ENCODE measurements around the gene FHOD3. TPM values are rescaled to one million over a fixed set of nuclear protein-coding genes. Genes with fewer than 3 reads are reported as not detected.
"Not testable (repeated sequence)": the region's sequence is repeated elsewhere in the genome, so short reads cannot be mapped to it uniquely, and the experiment has no call there.

Gene FHOD3
- total RNA-seq, 2 experiments from 2014 or later, result not detected

- Mint-ChIP-seq H3K9me3 (no peaks in the 10 kb centered on the region), H3K27ac (no peak overlapping the region), H3K4me3 (no peak overlapping the region), H3K27me3 (peaks cover 9% of the 10 kb centered on the region), H3K36me3 (no peaks in the 10 kb centered on the region), H3K4me1 (no peaks in the 10 kb centered on the region)
- no peak for DNase-seq
Observed at GRCh38 chr18:36714476-36714875, 417.0 kb downstream of the FHOD3 start.

GRCh38 chr18:36717422-36718110, 420.1 kb downstream of the FHOD3 start:
- H3K4me3 Mint-ChIP-seq, result no peak overlapping the region
- no peaks in the 10 kb centered on the region for H3K9me3 Mint-ChIP-seq
- peaks cover 10% of the 10 kb centered on the region for H3K27me3 Mint-ChIP-seq
- H3K4me1 Mint-ChIP-seq, result no peaks in the 10 kb centered on the region
- DNase-seq, result no peak
- H3K36me3 Mint-ChIP-seq, result no peaks in the 10 kb centered on the region
- no peak overlapping the region for H3K27ac Mint-ChIP-seq

- Mint-ChIP-seq H3K4me3 (no peak overlapping the region), H3K4me1 (no peaks in the 10 kb centered on the region), H3K36me3 (no peaks in the 10 kb centered on the region), H3K9me3 (no peaks in the 10 kb centered on the region), H3K27me3 (peaks cover 5% of the 10 kb centered on the region), H3K27ac (no peak overlapping the region)
- no peak for DNase-seq
Observed at GRCh38 chr18:36718705-36719328, 421.3 kb downstream of the FHOD3 start.

- no peaks in the 10 kb centered on the region for H3K4me1 Mint-ChIP-seq
- H3K27me3 Mint-ChIP-seq, result peaks cover 8% of the 10 kb centered on the region
- no peak for DNase-seq
- H3K36me3 Mint-ChIP-seq, result no peaks in the 10 kb centered on the region
- no peak overlapping the region for H3K4me3 Mint-ChIP-seq
- no peak overlapping the region for H3K27ac Mint-ChIP-seq
- no peaks in the 10 kb centered on the region for H3K9me3 Mint-ChIP-seq
Observed at GRCh38 chr18:36719630-36720029, 422.1 kb downstream of the FHOD3 start.

- H3K4me1 Mint-ChIP-seq, H3K27me3 Mint-ChIP-seq, H3K27ac Mint-ChIP-seq, H3K9me3 Mint-ChIP-seq, H3K36me3 Mint-ChIP-seq, DNase-seq, H3K4me3 Mint-ChIP-seq: not testable (repeated sequence)
Observed at GRCh38 chr18:36721351-36721750, 423.8 kb downstream of the FHOD3 start.

- no peaks in the 10 kb centered on the region for H3K9me3 Mint-ChIP-seq
- no peak overlapping the region for H3K27ac Mint-ChIP-seq
- no peaks in the 10 kb centered on the region for H3K4me1 Mint-ChIP-seq
- H3K36me3 Mint-ChIP-seq, result no peaks in the 10 kb centered on the region
- DNase-seq, result no peak
- peaks cover 8% of the 10 kb centered on the region for H3K27me3 Mint-ChIP-seq
- no peak overlapping the region for H3K4me3 Mint-ChIP-seq
Observed at GRCh38 chr18:36724169-36724568, 426.7 kb downstream of the FHOD3 start.

GRCh38 chr18:36724591-36725001, 427.1 kb downstream of the FHOD3 start:
- Mint-ChIP-seq H3K4me1 (no peaks in the 10 kb centered on the region), H3K27ac (no peak overlapping the region), H3K4me3 (no peak overlapping the region), H3K36me3 (no peaks in the 10 kb centered on the region), H3K27me3 (peaks cover 8% of the 10 kb centered on the region), H3K9me3 (no peaks in the 10 kb centered on the region)
- DNase-seq, result no peak

GRCh38 chr18:36728345-36728744, 430.8 kb downstream of the FHOD3 start:
- no peaks in the 10 kb centered on the region for H3K4me1 Mint-ChIP-seq

GRCh38 chr18:36729197-36729596, 431.7 kb downstream of the FHOD3 start:
- H3K27me3 Mint-ChIP-seq, result peaks cover 11% of the 10 kb centered on the region
- H3K27ac Mint-ChIP-seq, result no peak overlapping the region
- no peak for DNase-seq
- no peak overlapping the region for H3K4me3 Mint-ChIP-seq
- no peaks in the 10 kb centered on the region for H3K9me3 Mint-ChIP-seq
- no peaks in the 10 kb centered on the region for H3K36me3 Mint-ChIP-seq
- H3K4me1 Mint-ChIP-seq, result no peaks in the 10 kb centered on the region

More at GRCh38 chr18:36728345-36728744, 430.8 kb downstream of the FHOD3 start:
- Mint-ChIP-seq H3K27me3 (peaks cover 11% of the 10 kb centered on the region), H3K27ac (no peak overlapping the region), H3K9me3 (no peaks in the 10 kb centered on the region), H3K36me3 (no peaks in the 10 kb centered on the region), H3K4me3 (no peak overlapping the region)
- DNase-seq, result no peak

- no peaks in the 10 kb centered on the region for H3K9me3 Mint-ChIP-seq
- H3K27me3 Mint-ChIP-seq, result peaks cover 7% of the 10 kb centered on the region
- no peak for DNase-seq
- no peak overlapping the region for H3K27ac Mint-ChIP-seq
- H3K36me3 Mint-ChIP-seq, result no peaks in the 10 kb centered on the region
- H3K4me3 Mint-ChIP-seq, result no peak overlapping the region
- no peaks in the 10 kb centered on the region for H3K4me1 Mint-ChIP-seq
Observed at GRCh38 chr18:36732264-36732663, 434.8 kb downstream of the FHOD3 start.

GRCh38 chr18:36733150-36733549, 435.6 kb downstream of the FHOD3 start:
- Mint-ChIP-seq H3K4me1 (no peaks in the 10 kb centered on the region), H3K27ac (no peak overlapping the region), H3K27me3 (peaks cover 7% of the 10 kb centered on the region), H3K9me3 (no peaks in the 10 kb centered on the region), H3K36me3 (no peaks in the 10 kb centered on the region), H3K4me3 (no peak overlapping the region)
- no peak for DNase-seq

- no peak for DNase-seq
- no peaks in the 10 kb centered on the region for H3K4me1 Mint-ChIP-seq
- H3K27me3 Mint-ChIP-seq, result peaks cover 7% of the 10 kb centered on the region
- no peak overlapping the region for H3K27ac Mint-ChIP-seq
- H3K4me3 Mint-ChIP-seq, result no peak overlapping the region
- no peaks in the 10 kb centered on the region for H3K9me3 Mint-ChIP-seq
- H3K36me3 Mint-ChIP-seq, result no peaks in the 10 kb centered on the region
Observed at GRCh38 chr18:36734596-36734995, 437.1 kb downstream of the FHOD3 start.

- H3K36me3 Mint-ChIP-seq, result no peaks in the 10 kb centered on the region
- no peaks in the 10 kb centered on the region for H3K4me1 Mint-ChIP-seq
- H3K4me3 Mint-ChIP-seq, result no peak overlapping the region
- no peak overlapping the region for H3K27ac Mint-ChIP-seq
- no peaks in the 10 kb centered on the region for H3K9me3 Mint-ChIP-seq
- no peak for DNase-seq
- peaks cover 7% of the 10 kb centered on the region for H3K27me3 Mint-ChIP-seq
Observed at GRCh38 chr18:36735130-36735529, 437.6 kb downstream of the FHOD3 start.

- Mint-ChIP-seq H3K27me3 (peaks cover 6% of the 10 kb centered on the region), H3K9me3 (no peaks in the 10 kb centered on the region), H3K36me3 (no peaks in the 10 kb centered on the region), H3K4me3 (no peak overlapping the region), H3K4me1 (no peaks in the 10 kb centered on the region), H3K27ac (no peak overlapping the region)
- DNase-seq, result no peak
Observed at GRCh38 chr18:36736094-36736493, 438.6 kb downstream of the FHOD3 start.

GRCh38 chr18:36737316-36737715, 439.8 kb downstream of the FHOD3 start:
- H3K27ac Mint-ChIP-seq, result no peak overlapping the region
- H3K27me3 Mint-ChIP-seq, result peaks cover 8% of the 10 kb centered on the region
- no peaks in the 10 kb centered on the region for H3K4me1 Mint-ChIP-seq
- H3K9me3 Mint-ChIP-seq, result no peaks in the 10 kb centered on the region
- no peak for DNase-seq
- H3K4me3 Mint-ChIP-seq, result no peak overlapping the region
- H3K36me3 Mint-ChIP-seq, result no peaks in the 10 kb centered on the region

GRCh38 chr18:36744261-36744876, 446.9 kb downstream of the FHOD3 start:
- Mint-ChIP-seq H3K27me3 (peaks cover 10% of the 10 kb centered on the region), H3K36me3 (no peaks in the 10 kb centered on the region), H3K9me3 (no peaks in the 10 kb centered on the region), H3K4me1 (no peaks in the 10 kb centered on the region), H3K4me3 (no peak overlapping the region), H3K27ac (no peak overlapping the region)
- DNase-seq, result no peak
